ENCODE measurements around the gene RSPH10B.
"Not testable (repeated sequence)": the region's sequence is repeated elsewhere in the genome, so short reads cannot be mapped to it uniquely, and the experiment has no call there.

DNA sequence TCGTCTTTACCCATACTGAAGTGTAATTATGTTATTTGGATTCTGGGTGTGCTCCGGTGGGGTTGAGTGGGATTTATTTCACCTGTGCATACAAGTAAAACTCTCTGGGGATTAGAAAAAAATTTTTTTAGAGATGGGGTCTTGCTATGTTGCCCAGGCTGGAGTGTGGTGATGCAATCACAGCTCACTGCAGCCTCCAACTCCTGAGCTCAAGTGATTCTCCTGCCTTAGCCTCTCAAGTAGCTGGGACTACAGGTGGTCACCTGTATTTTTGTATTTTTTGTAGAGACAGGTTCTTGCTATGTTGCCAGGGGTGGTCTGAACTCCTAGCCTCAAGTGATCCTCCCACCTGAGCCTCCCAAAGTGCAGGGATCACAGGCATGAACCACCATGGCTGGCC, 80.2 kb downstream of the RSPH10B start:
- TF ChIP-seq YY1 (IDR thresholded peaks at IDR 0.05; ENCODE audit: low read depth, low read length); EZH2 (IDR thresholded peaks at IDR 0.05; ENCODE audit: borderline replicate concordance, control insufficient read depth, low read depth, low read length); TCF12 (IDR thresholded peaks at IDR 0.05; ENCODE audit: low read depth, low read length); TAF1 (IDR thresholded peaks at IDR 0.05; ENCODE audit: borderline replicate concordance, low read depth, low read length); POLR2A (IDR thresholded peaks at IDR 0.05; ENCODE audit: low read depth, low read length): not testable (repeated sequence)
- TF ChIP-seq, protein P1, sequence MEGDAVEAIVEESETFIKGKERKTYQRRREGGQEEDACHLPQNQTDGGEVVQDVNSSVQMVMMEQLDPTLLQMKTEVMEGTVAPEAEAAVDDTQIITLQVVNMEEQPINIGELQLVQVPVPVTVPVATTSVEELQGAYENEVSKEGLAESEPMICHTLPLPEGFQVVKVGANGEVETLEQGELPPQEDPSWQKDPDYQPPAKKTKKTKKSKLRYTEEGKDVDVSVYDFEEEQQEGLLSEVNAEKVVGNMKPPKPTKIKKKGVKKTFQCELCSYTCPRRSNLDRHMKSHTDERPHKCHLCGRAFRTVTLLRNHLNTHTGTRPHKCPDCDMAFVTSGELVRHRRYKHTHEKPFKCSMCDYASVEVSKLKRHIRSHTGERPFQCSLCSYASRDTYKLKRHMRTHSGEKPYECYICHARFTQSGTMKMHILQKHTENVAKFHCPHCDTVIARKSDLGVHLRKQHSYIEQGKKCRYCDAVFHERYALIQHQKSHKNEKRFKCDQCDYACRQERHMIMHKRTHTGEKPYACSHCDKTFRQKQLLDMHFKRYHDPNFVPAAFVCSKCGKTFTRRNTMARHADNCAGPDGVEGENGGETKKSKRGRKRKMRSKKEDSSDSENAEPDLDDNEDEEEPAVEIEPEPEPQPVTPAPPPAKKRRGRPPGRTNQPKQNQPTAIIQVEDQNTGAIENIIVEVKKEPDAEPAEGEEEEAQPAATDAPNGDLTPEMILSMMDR (IDR thresholded peaks at IDR 0.05 in 2 of 3, conservative IDR thresholded peaks at IDR 0.05 in 1 of 3; ENCODE audit: control insufficient read depth in 2 of 3, extremely low read depth in 1 of 3, insufficient read depth in 1 of 3, low read depth in 3 of 3, low read length in 3 of 3) = not testable (repeated sequence)
- TF ChIP-seq, protein P2, sequence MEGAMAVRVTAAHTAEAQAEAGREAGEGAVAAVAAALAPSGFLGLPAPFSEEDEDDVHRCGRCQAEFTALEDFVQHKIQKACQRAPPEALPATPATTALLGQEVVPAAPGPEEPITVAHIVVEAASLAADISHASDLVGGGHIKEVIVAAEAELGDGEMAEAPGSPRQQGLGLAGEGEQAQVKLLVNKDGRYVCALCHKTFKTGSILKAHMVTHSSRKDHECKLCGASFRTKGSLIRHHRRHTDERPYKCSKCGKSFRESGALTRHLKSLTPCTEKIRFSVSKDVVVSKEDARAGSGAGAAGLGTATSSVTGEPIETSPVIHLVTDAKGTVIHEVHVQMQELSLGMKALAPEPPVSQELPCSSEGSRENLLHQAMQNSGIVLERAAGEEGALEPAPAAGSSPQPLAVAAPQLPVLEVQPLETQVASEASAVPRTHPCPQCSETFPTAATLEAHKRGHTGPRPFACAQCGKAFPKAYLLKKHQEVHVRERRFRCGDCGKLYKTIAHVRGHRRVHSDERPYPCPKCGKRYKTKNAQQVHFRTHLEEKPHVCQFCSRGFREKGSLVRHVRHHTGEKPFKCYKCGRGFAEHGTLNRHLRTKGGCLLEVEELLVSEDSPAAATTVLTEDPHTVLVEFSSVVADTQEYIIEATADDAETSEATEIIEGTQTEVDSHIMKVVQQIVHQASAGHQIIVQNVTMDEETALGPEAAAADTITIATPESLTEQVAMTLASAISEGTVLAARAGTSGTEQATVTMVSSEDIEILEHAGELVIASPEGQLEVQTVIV (IDR thresholded peaks at IDR 0.05; ENCODE audit: borderline replicate concordance, partially characterized antibody) = not testable (repeated sequence)

All from GM12878 (cell line).